BLaER1 treated with 17β-estradiol and CSF1 and Interleukin-3, amounts not matched to agents 10 nM and 100 nM (cell line): ENCODE results near the gene SV2B.
"Not testable (repeated sequence)": the region's sequence is repeated elsewhere in the genome, so short reads cannot be mapped to it uniquely, and the experiment has no call there.

ENCODE experiments used
- H3K27ac ChIP-seq, 11 experiments: shearing (Covaris generic); formaldehyde crosslinking; 2 replicates each; pipeline ENCODE4 v1.8.1; 2022
- H3K27me3 ChIP-seq, 11 experiments: shearing (Covaris generic); formaldehyde crosslinking; 2 replicates each; pipeline ENCODE4 v1.8.1; 2022
- H3K36me3 ChIP-seq, 11 experiments: shearing (Covaris generic); formaldehyde crosslinking; 2 replicates each; pipeline ENCODE4 v1.8.1; 2022
- H3K4me1 ChIP-seq, 10 experiments: shearing (Covaris generic); formaldehyde crosslinking; 2 replicates each; pipeline ENCODE4 v1.8.1; 2022
- H3K4me2 ChIP-seq, 11 experiments: shearing (Covaris generic); formaldehyde crosslinking; 2 replicates each; pipeline ENCODE4 v1.8.1; 2022
- H3K4me3 ChIP-seq, 10 experiments: shearing (Covaris generic); formaldehyde crosslinking; 2 replicates each; pipeline ENCODE4 v1.8.1; 2022
- H3K9ac ChIP-seq, 11 experiments: shearing (Covaris generic); formaldehyde crosslinking; 2 replicates each; pipeline ENCODE4 v1.8.1; 2022
- H3K9me3 ChIP-seq, 11 experiments: shearing (Covaris generic); formaldehyde crosslinking; replicated peaks in 1 of 11; 2 replicates each; pipeline ENCODE4 v1.8.1; 2022
- H4K20me1 ChIP-seq, 11 experiments: shearing (Covaris generic); formaldehyde crosslinking; 2 replicates each; pipeline ENCODE4 v1.8.1; 2022
- Cebpa-rat ChIP-seq, 11 experiments: shearing (Covaris generic); IDR thresholded peaks; 2 replicates each; pipeline ENCODE4 v1.8.1; 2022

The SV2B gene

DNA sequence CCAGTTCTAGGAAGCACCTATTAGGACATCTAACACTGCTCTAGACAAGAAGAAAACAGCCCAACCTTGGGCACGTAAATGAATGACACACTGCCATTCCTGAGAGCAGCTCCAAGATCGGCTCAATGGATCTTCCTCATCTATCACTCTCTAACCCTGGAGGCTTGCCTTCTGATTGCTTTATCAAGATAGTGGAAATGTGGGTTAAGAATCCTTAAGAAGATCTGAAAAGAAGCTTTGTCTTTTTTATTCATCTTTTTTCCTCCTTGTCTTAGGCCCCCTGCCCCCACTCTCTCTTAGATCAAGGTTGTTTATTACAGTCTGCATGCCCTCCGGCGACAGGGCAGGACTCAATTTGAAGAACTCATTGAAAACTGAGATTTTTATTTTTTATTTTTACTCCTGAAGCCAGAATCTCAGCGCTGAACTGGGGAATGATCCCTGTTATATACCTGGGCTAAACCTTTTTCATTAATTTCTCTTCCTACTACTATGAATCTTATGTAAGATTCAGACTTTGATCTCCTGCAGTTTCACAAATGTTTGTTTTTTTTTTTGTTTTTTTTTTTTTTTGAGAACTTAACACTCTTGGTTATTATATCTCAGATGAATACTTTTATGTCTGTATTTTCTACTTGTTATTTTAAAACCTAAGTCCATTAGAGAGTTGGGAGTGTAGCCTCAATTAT, 219.5 kb downstream of the SV2B start:
- no peaks in the 10 kb centered on the region for H4K20me1 ChIP-seq
- H3K4me2 ChIP-seq: no peak overlapping the region
- H3K9ac ChIP-seq: no peak overlapping the region
- no peaks in the 10 kb centered on the region for H3K36me3 ChIP-seq
- no peak overlapping the region for H3K27ac ChIP-seq
- no peak for TF ChIP-seq Cebpa-rat (IDR thresholded peaks at IDR 0.05)
- H3K4me1 ChIP-seq: no peaks in the 10 kb centered on the region
- no peak overlapping the region for H3K4me3 ChIP-seq
- no peaks in the 10 kb centered on the region for H3K27me3 ChIP-seq
- H3K9me3 ChIP-seq: peaks cover 0 to 7% (median 4%) of the 10 kb centered on the region in 11 experiments; a peak in 8 of 22 replicates

DNA sequence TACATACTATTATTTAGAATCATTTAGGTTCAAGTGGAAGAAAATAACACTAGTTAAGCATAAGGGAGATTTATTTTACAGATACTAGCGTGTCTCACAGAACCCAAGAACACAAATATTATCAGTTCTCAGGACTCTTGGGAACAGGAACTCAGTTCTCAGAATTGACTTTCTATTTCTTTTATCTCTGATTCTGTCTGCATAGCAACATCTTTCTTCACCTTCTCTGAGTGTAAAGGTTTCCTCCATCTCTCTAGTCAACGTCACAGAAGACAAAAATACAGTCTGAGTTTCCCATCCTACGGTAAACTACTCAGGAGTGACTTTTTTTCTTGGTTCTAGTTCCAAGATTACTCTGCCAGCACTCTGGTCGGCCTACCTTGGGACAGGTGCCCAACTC, 220.0 kb downstream of the SV2B start:
- peaks cover 0 to 10% (median 3%) of the 10 kb centered on the region in 11 experiments; a peak in 9 of 22 replicates for H3K9me3 ChIP-seq
- no peaks in the 10 kb centered on the region for H3K27me3 ChIP-seq
- no peaks in the 10 kb centered on the region for H3K36me3 ChIP-seq
- H3K27ac ChIP-seq: no peak overlapping the region
- no peak overlapping the region for H3K4me2 ChIP-seq
- no peaks in the 10 kb centered on the region for H4K20me1 ChIP-seq
- H3K4me1 ChIP-seq: no peaks in the 10 kb centered on the region
- no peak overlapping the region for H3K4me3 ChIP-seq
- TF ChIP-seq Cebpa-rat (IDR thresholded peaks at IDR 0.05): no peak
- H3K9ac ChIP-seq: no peak overlapping the region

DNA sequence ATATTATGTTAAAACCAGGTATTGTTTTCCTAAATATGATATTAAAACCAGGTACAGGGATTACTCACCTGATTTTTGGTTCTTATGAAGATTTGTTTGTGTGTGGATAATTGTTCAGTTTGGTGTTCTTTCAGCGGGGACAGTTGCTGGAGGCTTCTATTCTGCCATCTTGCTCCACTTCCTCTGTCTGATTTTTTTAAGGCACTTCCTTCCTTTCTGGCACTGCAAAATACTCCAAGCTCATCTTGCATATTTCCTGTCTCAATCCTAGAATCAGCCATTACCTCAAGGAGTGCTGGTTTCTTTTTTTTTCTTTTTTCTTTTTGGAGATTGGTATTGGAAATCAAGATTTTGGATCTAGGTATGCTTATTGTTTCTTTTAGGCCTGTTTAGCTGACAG, 229.9 kb downstream of the SV2B start:
- peak overlapping the region in 8 of 11 experiments; percentile 44 to 72 (median 60); a peak in 16 of 22 replicates for H3K27ac ChIP-seq
- H3K4me2 ChIP-seq: peak overlapping the region; percentile 12 to 73 (median 65); a peak in 20 of 22 replicates
- peaks cover 0 to 10% (median 0%) of the 10 kb centered on the region in 11 experiments; a peak in 4 of 22 replicates for H3K36me3 ChIP-seq
- H3K4me3 ChIP-seq: peak overlapping the region in 8 of 10 experiments; percentile 8 to 52 (median 32); a peak in 11 of 20 replicates
- no peaks in the 10 kb centered on the region for H3K27me3 ChIP-seq
- no peaks in the 10 kb centered on the region for H4K20me1 ChIP-seq
- peaks cover 22 to 51% (median 39%) of the 10 kb centered on the region in 11 experiments for H3K9me3 ChIP-seq
- H3K4me1 ChIP-seq: peaks cover 11 to 28% (median 19%) of the 10 kb centered on the region in 10 experiments
- TF ChIP-seq Cebpa-rat (IDR thresholded peaks at IDR 0.05): no peak
- 0 out of 22 replicates have a peak overlapping the region, but pooled peaks of 1 of the 11 experiments have one; percentile 5 for H3K9ac ChIP-seq

DNA sequence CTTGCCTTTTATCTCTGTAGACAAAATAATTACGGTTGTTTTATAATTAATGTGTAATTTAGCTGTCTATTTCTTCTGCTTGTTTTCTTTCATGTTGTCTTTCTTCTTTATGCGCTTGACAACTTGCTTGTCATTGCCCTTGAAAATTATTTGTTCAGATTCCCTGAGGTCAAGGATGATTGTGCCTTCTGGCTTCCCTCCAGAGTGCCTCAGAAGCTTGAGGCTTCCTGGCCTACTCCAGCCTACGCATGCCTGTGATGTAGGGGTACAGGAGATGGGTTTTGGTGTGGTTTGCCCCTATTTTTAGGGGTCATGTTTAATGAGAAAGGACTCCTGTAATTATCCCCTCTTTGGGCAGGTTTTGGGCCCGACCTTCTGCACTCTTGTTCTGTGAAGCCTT, 231.5 kb downstream of the SV2B start:
- TF ChIP-seq Cebpa-rat (IDR thresholded peaks at IDR 0.05): no peak
- peak overlapping the region in 2 of 11 experiments; percentile 3 to 8; a peak in 2 of 22 replicates for H3K4me2 ChIP-seq
- H3K4me3 ChIP-seq: no peak overlapping the region
- H4K20me1 ChIP-seq: no peaks in the 10 kb centered on the region
- no peaks in the 10 kb centered on the region for H3K27me3 ChIP-seq
- peaks cover 20 to 42% (median 28%) of the 10 kb centered on the region in 11 experiments for H3K9me3 ChIP-seq
- peaks cover 11 to 28% (median 19%) of the 10 kb centered on the region in 10 experiments for H3K4me1 ChIP-seq
- no peak overlapping the region for H3K27ac ChIP-seq
- H3K36me3 ChIP-seq: peaks cover 0 to 10% (median 0%) of the 10 kb centered on the region in 11 experiments; a peak in 4 of 22 replicates
- H3K9ac ChIP-seq: no peak overlapping the region

DNA sequence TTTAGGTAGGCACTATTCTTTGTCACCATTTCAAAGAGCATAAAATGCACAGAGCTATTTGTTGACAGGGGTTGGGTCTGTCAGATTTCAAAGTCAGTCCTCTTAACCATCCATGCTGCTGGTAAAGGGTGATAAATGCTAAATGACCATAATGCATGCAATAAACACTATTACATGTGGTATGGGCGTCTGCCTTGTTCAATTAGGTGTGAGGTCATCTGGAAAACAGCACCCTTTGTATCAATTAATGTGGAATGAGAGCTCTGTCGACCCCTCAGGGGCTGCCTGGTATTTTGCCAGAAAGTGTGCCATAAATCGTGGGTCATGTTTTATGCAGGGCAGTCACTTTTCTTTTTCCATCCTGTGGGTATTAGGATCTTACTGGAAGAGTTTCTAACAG, 235.6 kb downstream of the SV2B start:
- TF ChIP-seq Cebpa-rat (IDR thresholded peaks at IDR 0.05): no peak
- Histone ChIP-seq H3K9ac (no peak overlapping the region), H3K4me2 (no peak overlapping the region), H3K27me3 (no peaks in the 10 kb centered on the region), H3K4me3 (no peak overlapping the region), H3K9me3 (peaks cover 0 to 4% (median 0%) of the 10 kb centered on the region in 11 experiments; a peak in 3 of 22 replicates), H4K20me1 (no peaks in the 10 kb centered on the region), H3K36me3 (no peaks in the 10 kb centered on the region), H3K27ac (no peak overlapping the region), H3K4me1 (peaks cover 0 to 8% (median 1%) of the 10 kb centered on the region in 10 experiments; a peak in 10 of 20 replicates)

DNA sequence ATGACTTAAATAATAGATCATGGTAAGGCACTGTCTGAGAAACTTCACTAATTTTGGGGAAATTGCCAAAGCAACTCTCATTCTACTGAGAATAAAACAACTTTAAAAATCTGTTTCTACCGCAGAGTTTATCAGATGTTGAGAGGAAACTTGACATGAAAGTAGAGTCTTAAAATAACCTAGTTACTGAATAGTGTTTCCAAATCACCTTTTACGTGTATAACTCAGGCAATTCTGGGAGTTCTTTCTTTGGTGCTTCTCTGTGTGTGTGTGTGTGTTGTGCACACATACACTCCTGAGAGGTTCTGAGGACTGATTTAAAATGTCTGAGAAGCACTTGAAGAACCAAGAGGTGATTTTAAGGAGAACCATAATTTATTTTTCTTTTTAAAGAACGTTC, 236.6 kb downstream of the SV2B start:
- Histone ChIP-seq H3K27ac (no peak overlapping the region), H4K20me1 (no peaks in the 10 kb centered on the region), H3K27me3 (no peaks in the 10 kb centered on the region), H3K9ac (no peak overlapping the region), H3K4me3 (no peak overlapping the region), H3K9me3 (0 out of 22 replicates have a peak, but pooled peaks cover 0 to 2% (median 0%) of the 10 kb centered on the region in 11 experiments), H3K4me1 (peaks cover 0 to 3% (median 0%) of the 10 kb centered on the region in 10 experiments; a peak in 4 of 20 replicates), H3K36me3 (no peaks in the 10 kb centered on the region), H3K4me2 (no peak overlapping the region)
- no peak for TF ChIP-seq Cebpa-rat (IDR thresholded peaks at IDR 0.05)

DNA sequence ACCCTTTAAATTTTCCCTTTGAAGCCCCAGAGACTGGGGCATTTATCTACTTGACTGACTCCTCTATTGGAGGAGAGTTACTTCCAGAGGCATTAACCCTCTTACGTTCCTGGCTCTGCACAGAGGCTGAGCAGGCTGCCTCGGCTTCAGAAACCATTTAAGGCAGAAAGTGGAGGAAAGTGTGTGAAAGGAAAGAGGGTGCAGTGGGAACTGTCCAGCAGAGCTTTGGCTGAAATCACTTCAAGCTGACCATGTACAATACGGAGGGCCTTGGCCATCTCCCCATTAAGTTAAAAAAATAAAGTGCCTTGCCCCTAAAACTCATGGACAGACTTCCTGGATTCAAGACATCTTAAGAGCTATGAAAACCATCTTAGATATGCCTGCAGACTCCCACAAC, 238.7 kb downstream of the SV2B start:
- Histone ChIP-seq H3K36me3 (no peaks in the 10 kb centered on the region), H3K4me1 (no peaks in the 10 kb centered on the region), H3K4me2 (no peak overlapping the region), H4K20me1 (no peaks in the 10 kb centered on the region), H3K9me3 (no peaks in the 10 kb centered on the region), H3K27ac (no peak overlapping the region), H3K27me3 (no peaks in the 10 kb centered on the region), H3K4me3 (no peak overlapping the region), H3K9ac (no peak overlapping the region)
- TF ChIP-seq Cebpa-rat (IDR thresholded peaks at IDR 0.05): no peak

DNA sequence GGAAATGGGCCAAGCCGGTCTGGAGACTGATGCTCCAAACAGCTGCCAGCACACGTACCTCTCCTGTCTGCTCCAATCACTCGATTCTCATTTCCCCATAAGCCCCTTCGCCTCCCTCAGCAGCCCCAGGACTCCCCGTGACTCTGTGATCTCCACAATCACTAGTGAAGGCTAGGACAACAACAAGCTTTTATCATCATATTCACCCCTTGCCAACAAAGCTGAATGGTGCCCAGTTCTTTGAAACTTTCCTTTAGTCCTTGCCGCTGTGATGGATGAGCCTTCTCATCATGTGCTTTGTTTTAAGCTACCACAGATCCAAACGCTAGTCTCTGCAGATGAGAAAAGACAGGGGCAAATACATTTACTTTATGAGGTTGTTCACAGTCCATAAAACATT, 242.0 kb downstream of the SV2B start:
- no peaks in the 10 kb centered on the region for H3K36me3 ChIP-seq
- H3K9me3 ChIP-seq: no peaks in the 10 kb centered on the region
- H3K27ac ChIP-seq: no peak overlapping the region
- H3K4me2 ChIP-seq: no peak overlapping the region
- no peak overlapping the region for H3K9ac ChIP-seq
- no peaks in the 10 kb centered on the region for H3K27me3 ChIP-seq
- no peaks in the 10 kb centered on the region for H4K20me1 ChIP-seq
- no peak overlapping the region for H3K4me3 ChIP-seq
- H3K4me1 ChIP-seq: no peaks in the 10 kb centered on the region
- TF ChIP-seq Cebpa-rat (IDR thresholded peaks at IDR 0.05): no peak

DNA sequence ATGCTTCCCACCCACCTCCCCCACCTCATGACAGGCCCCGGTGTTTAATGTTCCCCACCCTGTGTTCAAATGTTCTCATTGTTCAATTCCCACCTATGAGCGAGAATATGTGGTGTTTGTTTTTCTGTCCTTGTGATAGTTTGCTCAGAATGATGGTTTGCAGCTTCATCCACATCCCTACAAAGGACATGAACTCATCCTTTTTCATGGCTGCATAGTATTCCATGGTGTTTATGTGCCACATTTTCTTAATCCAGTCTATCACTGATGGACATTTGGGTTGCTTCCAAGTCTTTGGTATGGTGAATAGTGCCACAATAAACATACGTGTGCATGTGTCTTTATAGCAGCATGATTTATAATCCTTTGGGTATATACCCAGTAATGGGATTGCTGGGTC, 244.9 kb downstream of the SV2B start:
- not testable (repeated sequence) for H3K27ac ChIP-seq, H3K4me3 ChIP-seq, H3K9me3 ChIP-seq, H3K4me2 ChIP-seq, H3K27me3 ChIP-seq, H3K36me3 ChIP-seq, H4K20me1 ChIP-seq, H3K9ac ChIP-seq
- peaks cover 0 to 17% (median 13%) of the 10 kb centered on the region in 10 experiments; a peak in 14 of 20 replicates for H3K4me1 ChIP-seq

DNA sequence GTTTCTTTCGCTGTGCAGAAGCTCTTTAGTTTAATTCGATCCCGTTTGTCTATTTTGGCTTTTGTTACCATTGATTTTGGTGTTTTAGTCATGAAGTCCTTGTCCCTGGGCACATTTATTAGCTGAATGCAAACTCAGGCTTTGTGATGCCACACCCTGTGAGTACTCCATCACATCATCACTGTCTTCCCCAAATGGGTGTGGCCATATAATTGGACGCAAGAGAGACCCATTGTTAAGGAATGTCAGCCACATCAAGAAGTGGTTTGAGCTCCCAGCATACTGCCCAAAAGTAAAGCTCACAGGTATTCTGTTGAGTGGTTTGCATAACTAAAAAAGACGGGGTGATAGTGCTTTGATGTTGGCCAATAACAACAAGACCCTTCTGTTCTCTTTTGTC, 245.7 kb downstream of the SV2B start:
- Histone ChIP-seq H3K4me3 (no peak overlapping the region), H3K9ac (no peak overlapping the region), H3K4me2 (no peak overlapping the region), H3K9me3 (no peaks in the 10 kb centered on the region), H3K36me3 (no peaks in the 10 kb centered on the region), H4K20me1 (no peaks in the 10 kb centered on the region), H3K4me1 (peaks cover 0 to 22% (median 13%) of the 10 kb centered on the region in 10 experiments; a peak in 14 of 20 replicates), H3K27me3 (no peaks in the 10 kb centered on the region), H3K27ac (no peak overlapping the region)
- TF ChIP-seq Cebpa-rat (IDR thresholded peaks at IDR 0.05): no peak
